ENCODE data around the gene ZNF521.

ZNF521 gene

DNA sequence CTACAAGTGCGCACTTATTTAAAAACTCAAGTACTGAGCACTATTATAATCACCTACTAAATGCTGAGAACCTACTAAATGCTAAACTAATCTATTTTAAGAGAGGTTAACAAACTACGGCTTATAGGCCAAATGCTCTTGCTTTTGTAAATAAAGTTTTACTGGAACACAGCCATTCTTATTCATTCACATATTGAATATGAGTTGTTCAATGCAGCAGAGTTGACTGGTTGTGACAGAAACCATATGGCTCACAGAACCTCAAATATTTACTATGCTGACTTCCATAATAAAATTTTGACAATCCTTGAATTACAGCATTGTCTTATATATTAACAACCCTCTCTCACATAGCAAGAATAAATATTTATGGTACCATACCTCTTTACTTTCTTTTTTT, 103.2 kb downstream of the ZNF521 start:
- Histone ChIP-seq H4K8ac (ENCODE audit: low read depth, low read length) (no peak overlapping the region), H3K79me1 (ENCODE audit: low read length) (no peaks in the 10 kb centered on the region), H4K12ac (ENCODE audit: low read depth, low read length) (no peak overlapping the region), H2BK120ac (ENCODE audit: insufficient read depth, low read length, poor library complexity) (no peak overlapping the region), H2AFZ (ENCODE audit: insufficient read depth, low read length, poor library complexity) (no peak overlapping the region), H3K4me1 (ENCODE audit: control insufficient read depth in 1 of 2, insufficient read depth in 2 of 2, low read length in 2 of 2) (no peaks in the 10 kb centered on the region), H3K18ac (ENCODE audit: low read length) (no peak overlapping the region), H2AK5ac (ENCODE audit: low read length) (no peak overlapping the region), H3K9me3 (ENCODE audit: insufficient read depth, low read depth, low read length) (no peaks in the 10 kb centered on the region), H3K9ac (ENCODE audit: low read length) (no peak overlapping the region), H3K79me2 (ENCODE audit: control insufficient read depth, insufficient read depth, low read length, poor library complexity) (no peaks in the 10 kb centered on the region), H3K4me2 (ENCODE audit: low read length) (no peak overlapping the region), H4K91ac (ENCODE audit: low read depth, low read length) (no peak overlapping the region), H3K4ac (ENCODE audit: low read depth, low read length) (no peak overlapping the region), H3K27me3 (ENCODE audit: insufficient read depth, low read length) (no peaks in the 10 kb centered on the region), H3K36me3 (ENCODE audit: control insufficient read depth in 1 of 2, insufficient read depth in 2 of 2, low read length in 2 of 2) (peaks cover 1 to 3% of the 10 kb centered on the region in 2 experiments), H3K27ac (ENCODE audit: low read depth, low read length) (no peak overlapping the region), H3K14ac (ENCODE audit: low read length) (no peak overlapping the region), H2BK12ac (ENCODE audit: low read length) (no peak overlapping the region), H2BK5ac (ENCODE audit: low read depth, low read length, poor library complexity) (no peak overlapping the region), H3K23ac (ENCODE audit: low read length) (no peak overlapping the region), H3K4me3 (ENCODE audit: low read depth, low read length) (no peak overlapping the region)
- no peak for DNase-seq
- no CpG with 5 or more reads among the region's 2 CpGs for WGBS (ENCODE audit: extremely low coverage, insufficient coverage, insufficient read length)

DNA sequence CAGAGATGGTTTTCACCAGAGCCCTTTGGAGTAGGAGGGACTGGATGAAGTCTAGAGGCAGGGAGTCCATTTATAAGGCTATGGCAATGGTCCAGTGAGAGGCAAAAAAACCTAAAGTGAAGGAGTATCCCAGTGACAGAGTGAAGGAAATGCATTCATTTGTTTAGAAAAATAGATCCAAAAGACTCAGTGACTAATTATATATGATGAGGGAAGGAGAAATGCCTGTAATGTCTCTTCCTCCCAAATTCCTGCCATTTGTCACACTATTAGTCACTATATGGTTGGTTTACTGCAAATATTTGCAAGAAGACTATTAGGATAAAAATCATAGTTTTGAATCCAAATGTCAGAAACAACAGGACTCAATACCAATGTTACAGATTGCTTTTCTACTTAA, 104.2 kb downstream of the ZNF521 start:
- Histone ChIP-seq H3K23ac (ENCODE audit: low read length) (no peak overlapping the region), H3K36me3 (ENCODE audit: control insufficient read depth in 1 of 2, insufficient read depth in 2 of 2, low read length in 2 of 2) (peaks cover 1 to 3% of the 10 kb centered on the region in 2 experiments), H2BK120ac (ENCODE audit: insufficient read depth, low read length, poor library complexity) (no peak overlapping the region), H3K4me1 (ENCODE audit: control insufficient read depth in 1 of 2, insufficient read depth in 2 of 2, low read length in 2 of 2) (no peaks in the 10 kb centered on the region), H3K79me2 (ENCODE audit: control insufficient read depth, insufficient read depth, low read length, poor library complexity) (no peaks in the 10 kb centered on the region), H2BK12ac (ENCODE audit: low read length) (no peak overlapping the region), H3K4ac (ENCODE audit: low read depth, low read length) (no peak overlapping the region), H4K8ac (ENCODE audit: low read depth, low read length) (no peak overlapping the region), H3K4me2 (ENCODE audit: low read length) (no peak overlapping the region), H3K9ac (ENCODE audit: low read length) (no peak overlapping the region), H2AFZ (ENCODE audit: insufficient read depth, low read length, poor library complexity) (no peak overlapping the region), H4K91ac (ENCODE audit: low read depth, low read length) (no peak overlapping the region), H3K27ac (ENCODE audit: low read depth, low read length) (no peak overlapping the region), H3K18ac (ENCODE audit: low read length) (no peak overlapping the region), H3K79me1 (ENCODE audit: low read length) (no peaks in the 10 kb centered on the region), H3K14ac (ENCODE audit: low read length) (no peak overlapping the region), H3K9me3 (ENCODE audit: insufficient read depth, low read depth, low read length) (no peaks in the 10 kb centered on the region), H4K12ac (ENCODE audit: low read depth, low read length) (no peak overlapping the region), H3K27me3 (ENCODE audit: insufficient read depth, low read length) (no peaks in the 10 kb centered on the region), H3K4me3 (ENCODE audit: low read depth, low read length) (no peak overlapping the region), H2AK5ac (ENCODE audit: low read length) (no peak overlapping the region), H2BK5ac (ENCODE audit: low read depth, low read length, poor library complexity) (no peak overlapping the region)
- DNase-seq = peak in 1 of 2 donors; percentile 47

GRCh38 chr18:25244924-25245698, 106.9 kb downstream of the ZNF521 start:
- no peak for DNase-seq
- Histone ChIP-seq H2AFZ (ENCODE audit: insufficient read depth, low read length, poor library complexity) (no peak overlapping the region), H3K4ac (ENCODE audit: low read depth, low read length) (no peak overlapping the region), H3K23ac (ENCODE audit: low read length) (no peak overlapping the region), H2BK120ac (ENCODE audit: insufficient read depth, low read length, poor library complexity) (no peak overlapping the region), H4K8ac (ENCODE audit: low read depth, low read length) (no peak overlapping the region), H3K27ac (ENCODE audit: low read depth, low read length) (no peak overlapping the region), H2BK5ac (ENCODE audit: low read depth, low read length, poor library complexity) (no peak overlapping the region), H3K4me1 (ENCODE audit: control insufficient read depth in 1 of 2, insufficient read depth in 2 of 2, low read length in 2 of 2) (peaks cover 2 to 3% of the 10 kb centered on the region in 2 experiments), H3K18ac (ENCODE audit: low read length) (no peak overlapping the region), H3K14ac (ENCODE audit: low read length) (no peak overlapping the region), H4K12ac (ENCODE audit: low read depth, low read length) (no peak overlapping the region), H3K9me3 (ENCODE audit: insufficient read depth, low read depth, low read length) (no peaks in the 10 kb centered on the region), H2AK5ac (ENCODE audit: low read length) (no peak overlapping the region), H3K4me2 (ENCODE audit: low read length) (no peak overlapping the region), H3K9ac (ENCODE audit: low read length) (no peak overlapping the region), H3K27me3 (ENCODE audit: insufficient read depth, low read length) (no peaks in the 10 kb centered on the region), H3K4me3 (ENCODE audit: low read depth, low read length) (no peak overlapping the region), H3K36me3 (ENCODE audit: control insufficient read depth in 1 of 2, insufficient read depth in 2 of 2, low read length in 2 of 2) (peaks cover 1 to 3% of the 10 kb centered on the region in 2 experiments), H3K79me2 (ENCODE audit: control insufficient read depth, insufficient read depth, low read length, poor library complexity) (no peaks in the 10 kb centered on the region), H2BK12ac (ENCODE audit: low read length) (no peak overlapping the region), H4K91ac (ENCODE audit: low read depth, low read length) (no peak overlapping the region), H3K79me1 (ENCODE audit: low read length) (no peaks in the 10 kb centered on the region)
- no CpG with 5 or more reads among the region's 4 CpGs for WGBS (ENCODE audit: extremely low coverage, insufficient coverage, insufficient read length)

DNA sequence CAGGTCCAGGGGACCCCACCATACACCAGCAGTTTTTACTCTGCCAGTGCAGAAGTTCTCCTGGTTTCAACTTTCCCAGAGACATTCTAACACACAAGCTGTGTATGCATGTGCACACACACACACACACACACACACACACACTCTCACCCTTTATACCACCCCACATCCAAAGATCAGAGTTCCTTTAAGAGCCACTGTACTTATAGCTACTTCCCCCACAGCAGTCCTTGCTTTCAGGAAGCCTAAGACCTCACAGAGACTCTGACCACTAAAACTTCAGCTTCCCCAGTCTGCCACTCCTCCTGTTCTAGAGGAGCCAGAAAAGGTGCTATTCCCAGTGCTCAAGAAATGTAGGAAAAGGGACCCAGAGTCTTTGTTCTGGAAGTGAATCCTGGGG, 107.8 kb downstream of the ZNF521 start:
- Histone ChIP-seq H3K79me1 (ENCODE audit: low read length) (no peaks in the 10 kb centered on the region), H3K23ac (ENCODE audit: low read length) (no peak overlapping the region), H3K4me1 (ENCODE audit: control insufficient read depth in 1 of 2, insufficient read depth in 2 of 2, low read length in 2 of 2) (peaks cover 4 to 5% of the 10 kb centered on the region in 2 experiments), H2BK12ac (ENCODE audit: low read length) (no peak overlapping the region), H2BK5ac (ENCODE audit: low read depth, low read length, poor library complexity) (no peak overlapping the region), H3K27me3 (ENCODE audit: insufficient read depth, low read length) (no peaks in the 10 kb centered on the region), H3K4me3 (ENCODE audit: low read depth, low read length) (no peak overlapping the region), H3K18ac (ENCODE audit: low read length) (no peak overlapping the region), H3K14ac (ENCODE audit: low read length) (no peak overlapping the region), H3K9ac (ENCODE audit: low read length) (no peak overlapping the region), H3K36me3 (ENCODE audit: control insufficient read depth in 1 of 2, insufficient read depth in 2 of 2, low read length in 2 of 2) (peaks cover 1 to 3% of the 10 kb centered on the region in 2 experiments), H3K27ac (ENCODE audit: low read depth, low read length) (no peak overlapping the region), H2AFZ (ENCODE audit: insufficient read depth, low read length, poor library complexity) (no peak overlapping the region), H3K4me2 (ENCODE audit: low read length) (no peak overlapping the region), H4K91ac (ENCODE audit: low read depth, low read length) (no peak overlapping the region), H4K8ac (ENCODE audit: low read depth, low read length) (no peak overlapping the region), H3K4ac (ENCODE audit: low read depth, low read length) (no peak overlapping the region), H4K12ac (ENCODE audit: low read depth, low read length) (no peak overlapping the region), H2BK120ac (ENCODE audit: insufficient read depth, low read length, poor library complexity) (no peak overlapping the region), H3K9me3 (ENCODE audit: insufficient read depth, low read depth, low read length) (no peaks in the 10 kb centered on the region), H2AK5ac (ENCODE audit: low read length) (no peak overlapping the region), H3K79me2 (ENCODE audit: control insufficient read depth, insufficient read depth, low read length, poor library complexity) (no peaks in the 10 kb centered on the region)
- DNase-seq = no peak
